Trophoblast cell (in vitro differentiated cells and primary cell): ENCODE data around the gene CCDC30.

ENCODE experiments used
- DNase-seq, 2 donors: peaks; one replicate each; pipeline ENCODE4 v3.0.0-alpha.2; 2016
- H2AFZ ChIP-seq: 2 replicates; pipeline ENCODE4 v1.6.1; 2013; ENCODE audit warnings: low read length, moderate library complexity, mild to moderate bottlenecking; ENCODE audit not compliant: insufficient read depth, poor library complexity
- H2AK5ac ChIP-seq: 2 replicates; pipeline ENCODE4 v1.6.1; 2013; ENCODE audit warnings: mild to moderate bottlenecking, low read length
- H2BK120ac ChIP-seq: 2 replicates; pipeline ENCODE4 v1.6.1; 2013; ENCODE audit warnings: low read length, mild to moderate bottlenecking, moderate library complexity; ENCODE audit not compliant: insufficient read depth, poor library complexity
- H2BK12ac ChIP-seq: 2 replicates; pipeline ENCODE4 v1.6.1; 2013; ENCODE audit warnings: mild to moderate bottlenecking, low read length, moderate library complexity
- H2BK5ac ChIP-seq: 2 replicates; pipeline ENCODE4 v1.6.1; 2013; ENCODE audit warnings: low read length, low read depth, moderate library complexity, mild to moderate bottlenecking; ENCODE audit not compliant: poor library complexity
- H3K14ac ChIP-seq: 2 replicates; pipeline ENCODE4 v1.6.1; 2013; ENCODE audit warnings: mild to moderate bottlenecking, low read length
- H3K18ac ChIP-seq: 2 replicates; pipeline ENCODE4 v1.6.1; 2013; ENCODE audit warnings: mild to moderate bottlenecking, low read length
- H3K23ac ChIP-seq: 2 replicates; pipeline ENCODE4 v1.6.1; 2013; ENCODE audit warnings: low read length
- H3K27ac ChIP-seq: 2 replicates; pipeline ENCODE4 v1.5.1; 2013; ENCODE audit warnings: low read depth, mild to moderate bottlenecking, inconsistent platforms, low read length, moderate library complexity
- H3K27me3 ChIP-seq: 2 replicates; pipeline ENCODE4 v1.6.1; 2013; ENCODE audit warnings: inconsistent platforms, mild to moderate bottlenecking, low read length, moderate library complexity; ENCODE audit not compliant: insufficient read depth
- H3K36me3 ChIP-seq, 2 experiments: 1 replicate in 1 of 2; 2 replicates in 1 of 2; pipeline ENCODE4 v1.6.1; 2013; ENCODE audit warnings: low read length in 2 of 2, mild to moderate bottlenecking in 2 of 2, moderate library complexity in 1 of 2; ENCODE audit not compliant: insufficient read depth in 2 of 2, control insufficient read depth in 1 of 2
- H3K4ac ChIP-seq: 2 replicates; pipeline ENCODE4 v1.6.1; 2013; ENCODE audit warnings: low read depth, mild to moderate bottlenecking, low read length, moderate library complexity
- H3K4me1 ChIP-seq, 2 experiments: 1 replicate in 1 of 2; 2 replicates in 1 of 2; pipeline ENCODE4 v1.6.1; 2013; ENCODE audit warnings: low read length in 2 of 2, mild to moderate bottlenecking in 2 of 2, moderate library complexity in 1 of 2; ENCODE audit not compliant: insufficient read depth in 2 of 2, control insufficient read depth in 1 of 2
- H3K4me2 ChIP-seq: 2 replicates; pipeline ENCODE4 v1.6.1; 2013; ENCODE audit warnings: inconsistent platforms, mild to moderate bottlenecking, low read length, moderate library complexity
- H3K4me3 ChIP-seq: 2 replicates; pipeline ENCODE4 v1.5.1; 2013; ENCODE audit warnings: mild to moderate bottlenecking, low read depth, low read length, inconsistent platforms
- H3K79me1 ChIP-seq: one replicate; pipeline ENCODE4 v1.6.1; 2013; ENCODE audit warnings: low read length
- H3K79me2 ChIP-seq: 2 replicates; pipeline ENCODE4 v1.6.1; 2013; ENCODE audit warnings: low read length, mild to moderate bottlenecking; ENCODE audit not compliant: control insufficient read depth, insufficient read depth, poor library complexity
- H3K9ac ChIP-seq: 2 replicates; pipeline ENCODE4 v1.6.1; 2013; ENCODE audit warnings: mild to moderate bottlenecking, low read length
- H3K9me3 ChIP-seq: 2 replicates; pipeline ENCODE4 v1.6.1; 2013; ENCODE audit warnings: low read depth, mild to moderate bottlenecking, control low read depth, inconsistent platforms, low read length; ENCODE audit not compliant: insufficient read depth
- H4K12ac ChIP-seq: 2 replicates; pipeline ENCODE4 v1.6.1; 2013; ENCODE audit warnings: low read depth, mild to moderate bottlenecking, low read length, moderate library complexity
- H4K8ac ChIP-seq: 2 replicates; pipeline ENCODE4 v1.6.1; 2013; ENCODE audit warnings: low read depth, mild to moderate bottlenecking, low read length, moderate library complexity
- H4K91ac ChIP-seq: one replicate; pipeline ENCODE4 v1.6.1; 2013; ENCODE audit warnings: low read depth, mild to moderate bottlenecking, low read length, moderate library complexity
- WGBS: extraction: QIAGEN DNeasy Blood & Tissue Kit; methylation state at CpG from one replicate; pipeline ENCODE4 v1.1.7; 2013; ENCODE audit warnings: missing lambda C conversion rate; ENCODE audit not compliant: insufficient read length, insufficient coverage; ENCODE audit errors: extremely low coverage; 5-methylcytosine and 5-hydroxymethylcytosine counted together

Gene CCDC30

GRCh38 chr1:42453386-42453785 is 9.7 kb upstream of the CCDC30 start:
- DNase-seq = no peak
- Histone ChIP-seq H3K4me1 (peaks cover 8 to 10% of the 10 kb centered on the region in 2 experiments), H3K4ac (no peak overlapping the region), H3K27ac (no peak overlapping the region), H3K79me2 (peaks cover 9% of the 10 kb centered on the region), H4K12ac (no peak overlapping the region), H3K27me3 (no peaks in the 10 kb centered on the region), H3K79me1 (peaks cover 11% of the 10 kb centered on the region), H2BK12ac (no peak overlapping the region), H3K9ac (no peak overlapping the region), H2BK120ac (no peak overlapping the region), H4K91ac (no peak overlapping the region), H3K18ac (no peak overlapping the region), H3K4me2 (no peak overlapping the region), H4K8ac (no peak overlapping the region), H3K23ac (no peak overlapping the region), H2BK5ac (no peak overlapping the region), H2AK5ac (no peak overlapping the region), H3K36me3 (peaks cover 0 to 2% of the 10 kb centered on the region in 2 experiments), H3K14ac (no peak overlapping the region), H3K4me3 (no peak overlapping the region), H2AFZ (no peak overlapping the region), H3K9me3 (no peaks in the 10 kb centered on the region)
- no CpG with 5 or more reads among the region's 4 CpGs for WGBS

- DNase-seq = peak; percentile 24 to 61
- no peak overlapping the region for H3K23ac ChIP-seq
- H3K4me2 ChIP-seq = no peak overlapping the region
- H3K9ac ChIP-seq = no peak overlapping the region
- H3K27me3 ChIP-seq = no peaks in the 10 kb centered on the region
- no peak overlapping the region for H3K4ac ChIP-seq
- no peak overlapping the region for H2AFZ ChIP-seq
- WGBS = no CpG with 5 or more reads among the region's 5 CpGs
- H3K27ac ChIP-seq = no peak overlapping the region
- H2AK5ac ChIP-seq = no peak overlapping the region
- no peak overlapping the region for H4K8ac ChIP-seq
- H3K4me3 ChIP-seq = no peak overlapping the region
- H2BK5ac ChIP-seq = no peak overlapping the region
- H3K18ac ChIP-seq = no peak overlapping the region
- no peak overlapping the region for H2BK12ac ChIP-seq
- H3K9me3 ChIP-seq = no peaks in the 10 kb centered on the region
- H2BK120ac ChIP-seq = no peak overlapping the region
- H3K79me1 ChIP-seq = peaks cover 11% of the 10 kb centered on the region
- no peak overlapping the region for H4K12ac ChIP-seq
- no peak overlapping the region for H4K91ac ChIP-seq
- H3K79me2 ChIP-seq = peaks cover 9% of the 10 kb centered on the region
- peaks cover 0 to 6% of the 10 kb centered on the region in 2 experiments for H3K36me3 ChIP-seq
- H3K4me1 ChIP-seq = peaks cover 8 to 10% of the 10 kb centered on the region in 2 experiments
- H3K14ac ChIP-seq = no peak overlapping the region
Observed at GRCh38 chr1:42454403-42454802, 8.7 kb upstream of the CCDC30 start.

- H3K14ac ChIP-seq = peak within 1 kb of the TSS; percentile 92
- H3K4ac ChIP-seq = peak within 1 kb of the TSS; percentile 62
- H3K9ac ChIP-seq = peak within 1 kb of the TSS; percentile 88
- peaks cover 8 to 10% of the 10 kb centered on the region in 2 experiments for H3K4me1 ChIP-seq
- H4K91ac ChIP-seq = peak within 1 kb of the TSS; percentile 90
- no peak within 1 kb of the TSS for H2BK12ac ChIP-seq
- WGBS = no CpG with 5 or more reads among the region's 66 CpGs
- DNase-seq = peak; percentile 83 to 90
- peak within 1 kb of the TSS; percentile 86 for H4K12ac ChIP-seq
- H3K4me2 ChIP-seq = peak within 1 kb of the TSS; percentile 82
- peak within 1 kb of the TSS; percentile 91 for H3K4me3 ChIP-seq
- no peak within 1 kb of the TSS for H3K23ac ChIP-seq
- H3K9me3 ChIP-seq = no peaks in the 10 kb centered on the region
- H2BK5ac ChIP-seq = peak within 1 kb of the TSS; percentile 60
- H3K27ac ChIP-seq = peak within 1 kb of the TSS; percentile 72
- peaks cover 11% of the 10 kb centered on the region for H3K79me1 ChIP-seq
- H2BK120ac ChIP-seq = peak within 1 kb of the TSS; percentile 80
- H4K8ac ChIP-seq = peak within 1 kb of the TSS; percentile 94
- peak within 1 kb of the TSS; percentile 88 for H2AFZ ChIP-seq
- H3K27me3 ChIP-seq = no peaks in the 10 kb centered on the region
- peaks cover 9% of the 10 kb centered on the region for H3K79me2 ChIP-seq
- H3K36me3 ChIP-seq = peaks cover 0 to 7% of the 10 kb centered on the region in 2 experiments
- H3K18ac ChIP-seq = peak within 1 kb of the TSS; percentile 84
- peak within 1 kb of the TSS; percentile 40 for H2AK5ac ChIP-seq
Observed at GRCh38 chr1:42456010-42456753, 6.9 kb upstream of the CCDC30 start, which contains the start of the genes PPCS and ZMYND12. Gene PPCS (plus strand): TSS chr1:42456543. CDS start chr1:42456566, 23 bp downstream. Gene ZMYND12 (minus strand): TSS chr1:42456022. CDS start chr1:42455997, 25 bp downstream.

- DNase-seq = peak; percentile 77 to 79
- H3K79me2 ChIP-seq = peaks cover 9% of the 10 kb centered on the region
- H4K12ac ChIP-seq = peak overlapping the region; percentile 86
- H3K79me1 ChIP-seq = peaks cover 11% of the 10 kb centered on the region
- H3K4me1 ChIP-seq = peaks cover 8 to 10% of the 10 kb centered on the region in 2 experiments
- peak overlapping the region; percentile 80 for H2BK120ac ChIP-seq
- H3K4me3 ChIP-seq = peak overlapping the region; percentile 91
- H2AFZ ChIP-seq = peak overlapping the region; percentile 88
- no peak overlapping the region for H3K23ac ChIP-seq
- peak overlapping the region; percentile 84 for H3K18ac ChIP-seq
- H3K27me3 ChIP-seq = no peaks in the 10 kb centered on the region
- no peaks in the 10 kb centered on the region for H3K9me3 ChIP-seq
- peaks cover 0 to 8% of the 10 kb centered on the region in 2 experiments for H3K36me3 ChIP-seq
- WGBS = no CpG with 5 or more reads among the region's 23 CpGs
- peak overlapping the region; percentile 49 for H3K4ac ChIP-seq
- peak overlapping the region; percentile 3 for H2AK5ac ChIP-seq
- peak overlapping the region; percentile 82 for H3K4me2 ChIP-seq
- peak overlapping the region; percentile 60 for H2BK5ac ChIP-seq
- H4K91ac ChIP-seq = peak overlapping the region; percentile 90
- H4K8ac ChIP-seq = peak overlapping the region; percentile 94
- H3K14ac ChIP-seq = peak overlapping the region; percentile 92
- peak overlapping the region; percentile 72 for H3K27ac ChIP-seq
- H2BK12ac ChIP-seq = no peak overlapping the region
- H3K9ac ChIP-seq = peak overlapping the region; percentile 88
Observed at GRCh38 chr1:42456754-42457089, 6.4 kb upstream of the CCDC30 start.
